HEK293T (cell line): Measurements from ENCODE around the gene TOPAZ1.

Source experiments
- CTCF ChIA-PET: fragments of 350-600 bp; formaldehyde crosslinking; extraction: SDS; loops from one replicate; lab custom pipeline; 2021; ENCODE audit warnings: antibody characterized with exemption, inconsistent platforms; lab: Yijun Ruan, JAX
- POLR2A ChIA-PET: fragments of 350-600 bp; formaldehyde crosslinking; extraction: SDS; loops from one replicate; lab custom pipeline; 2020; ENCODE audit warnings: antibody characterized with exemption, inconsistent platforms; lab: Yijun Ruan, JAX
- DNase-seq: peaks from one replicate; pipeline ENCODE4 v3.0.0; 2012; ENCODE audit warnings: mixed read lengths; ENCODE audit errors: extremely low spot score
- ARNT ChIP-seq: fragments of 450-650 bp; IDR thresholded peaks from 2 replicates; pipeline ENCODE4 v1.6.1; 2017; ENCODE audit warnings: mild to moderate bottlenecking
- BHLHE40 ChIP-seq: fragments of 450-650 bp; IDR thresholded peaks from 2 replicates; pipeline ENCODE4 v1.6.1; 2016; ENCODE audit warnings: mild to moderate bottlenecking, moderate library complexity, borderline replicate concordance
- CTBP1 ChIP-seq: fragments of 450-650 bp; IDR thresholded peaks from 2 replicates; pipeline ENCODE4 v1.6.1; 2016; ENCODE audit warnings: borderline replicate concordance
- ELF4 ChIP-seq: fragments of 450-650 bp; IDR thresholded peaks from 2 replicates; pipeline ENCODE4 v1.6.1; 2017; ENCODE audit warnings: antibody characterized with exemption
- FOXA1 ChIP-seq: fragments of 450-650 bp; IDR thresholded peaks from 2 replicates; pipeline ENCODE4 v1.6.1; 2016; ENCODE audit warnings: mild to moderate bottlenecking
- FOXK2 ChIP-seq: fragments of 450-650 bp; IDR thresholded peaks from 2 replicates; pipeline ENCODE4 v1.6.1; 2016; ENCODE audit warnings: mild to moderate bottlenecking
- FOXM1 ChIP-seq: fragments of 450-650 bp; IDR thresholded peaks from 2 replicates; pipeline ENCODE4 v1.6.1; 2017; ENCODE audit warnings: mild to moderate bottlenecking, borderline replicate concordance
- HDGF ChIP-seq: fragments of 450-650 bp; IDR thresholded peaks from 2 replicates; pipeline ENCODE4 v1.6.1; 2017; ENCODE audit warnings: antibody characterized with exemption, borderline replicate concordance
- L3MBTL2 ChIP-seq: fragments of 450-650 bp; conservative IDR thresholded peaks from 2 replicates; pipeline ENCODE4 v1.6.1; 2016; ENCODE audit warnings: mild to moderate bottlenecking
- LEF1 ChIP-seq: fragments of 450-650 bp; IDR thresholded peaks from 2 replicates; pipeline ENCODE4 v1.6.1; 2017; ENCODE audit warnings: mild to moderate bottlenecking, borderline replicate concordance
- NFRKB ChIP-seq: fragments of 450-650 bp; IDR thresholded peaks from 2 replicates; pipeline ENCODE4 v1.6.1; 2016; ENCODE audit warnings: mild to moderate bottlenecking, moderate library complexity
- SP1 ChIP-seq: fragments of 450-650 bp; IDR thresholded peaks from 2 replicates; pipeline ENCODE4 v1.6.1; 2017
- SUZ12 ChIP-seq: fragments of 450-650 bp; IDR thresholded peaks from 2 replicates; pipeline ENCODE4 v1.6.1; 2016; ENCODE audit warnings: mild to moderate bottlenecking
- TARDBP ChIP-seq: fragments of 450-650 bp; IDR thresholded peaks from 2 replicates; pipeline ENCODE4 v1.6.1; 2016
- ZNF384 ChIP-seq: fragments of 450-650 bp; IDR thresholded peaks from 2 replicates; pipeline ENCODE4 v1.6.1; 2016
- TF ChIP-seq, protein P1 (sequence below): fragments of 450-650 bp; IDR thresholded peaks from 2 replicates; pipeline ENCODE4 v1.6.1; 2016

The TOPAZ1 gene

DNA sequence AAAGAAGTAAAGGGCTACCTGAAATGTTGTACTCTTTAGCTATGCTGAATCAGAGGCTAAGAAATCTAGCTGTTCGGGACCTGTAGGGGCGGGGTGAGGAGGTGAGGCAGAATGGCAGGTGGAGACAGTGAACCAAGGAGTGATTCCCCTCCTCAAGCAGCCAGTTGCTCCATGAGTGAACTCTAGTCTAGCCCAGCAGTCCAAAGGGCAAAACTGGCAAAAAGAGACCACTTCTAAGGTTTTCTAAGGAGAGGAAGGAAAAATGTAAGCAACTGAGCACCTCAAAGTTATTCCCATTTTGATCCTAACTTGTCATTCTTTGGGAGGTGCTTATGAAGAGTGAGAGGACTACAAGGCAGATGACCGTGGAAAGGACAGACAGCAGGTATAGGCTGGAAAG lies 19.3 kb upstream of the TOPAZ1 start:
- no peak for DNase-seq
- TF ChIP-seq SP1 (no peak), NFRKB (no peak), ZNF384 (no peak), SUZ12 (no peak), FOXA1 (no peak), LEF1 (no peak), ARNT (no peak), BHLHE40 (no peak), CTBP1 (no peak), L3MBTL2 (no peak), TARDBP (no peak), FOXK2 (no peak), FOXM1 (no peak), HDGF (no peak), ELF4 (no peak)
- TF ChIP-seq, protein P1, sequence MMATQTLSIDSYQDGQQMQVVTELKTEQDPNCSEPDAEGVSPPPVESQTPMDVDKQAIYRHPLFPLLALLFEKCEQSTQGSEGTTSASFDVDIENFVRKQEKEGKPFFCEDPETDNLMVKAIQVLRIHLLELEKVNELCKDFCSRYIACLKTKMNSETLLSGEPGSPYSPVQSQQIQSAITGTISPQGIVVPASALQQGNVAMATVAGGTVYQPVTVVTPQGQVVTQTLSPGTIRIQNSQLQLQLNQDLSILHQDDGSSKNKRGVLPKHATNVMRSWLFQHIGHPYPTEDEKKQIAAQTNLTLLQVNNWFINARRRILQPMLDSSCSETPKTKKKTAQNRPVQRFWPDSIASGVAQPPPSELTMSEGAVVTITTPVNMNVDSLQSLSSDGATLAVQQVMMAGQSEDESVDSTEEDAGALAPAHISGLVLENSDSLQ = no peak
- POLR2A ChIA-PET = no interaction called here
- CTCF ChIA-PET = interaction anchor here (0.7 kb wide), 1 partner anchor 1193 kb away, joined by 3 read pairs; no protein-coding TSS in a partner anchor

DNA sequence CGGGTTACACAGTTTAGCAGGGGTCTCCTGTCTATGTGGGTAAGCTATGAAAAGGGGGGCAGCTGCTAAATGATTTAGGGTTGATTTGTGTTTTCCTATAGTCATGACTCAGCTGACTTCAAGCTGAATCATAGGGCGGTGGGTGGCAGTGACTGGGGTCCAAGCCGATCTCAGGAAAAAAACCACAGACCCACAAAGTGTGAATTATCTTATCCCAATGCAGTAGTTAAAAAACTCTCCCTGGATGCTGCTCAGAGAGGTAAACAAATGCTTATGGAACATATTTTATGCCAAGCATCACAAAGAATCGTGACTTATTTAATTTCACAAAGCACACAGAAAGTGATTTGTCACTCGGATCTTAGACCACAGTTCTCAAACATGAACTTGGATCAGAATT lies 18.4 kb upstream of the TOPAZ1 start:
- TF ChIP-seq FOXM1 = no peak
- TF ChIP-seq LEF1 = no peak
- TF ChIP-seq ELF4 = no peak
- TF ChIP-seq BHLHE40 = no peak
- no peak for TF ChIP-seq CTBP1
- no peak for TF ChIP-seq ARNT
- TF ChIP-seq, protein P1 = no peak
- TF ChIP-seq SUZ12 = no peak
- no peak for TF ChIP-seq FOXK2
- no peak for TF ChIP-seq NFRKB
- ChIA-PET CTCF (no interaction called here), POLR2A (no interaction called here)
- DNase-seq = no peak

DNA sequence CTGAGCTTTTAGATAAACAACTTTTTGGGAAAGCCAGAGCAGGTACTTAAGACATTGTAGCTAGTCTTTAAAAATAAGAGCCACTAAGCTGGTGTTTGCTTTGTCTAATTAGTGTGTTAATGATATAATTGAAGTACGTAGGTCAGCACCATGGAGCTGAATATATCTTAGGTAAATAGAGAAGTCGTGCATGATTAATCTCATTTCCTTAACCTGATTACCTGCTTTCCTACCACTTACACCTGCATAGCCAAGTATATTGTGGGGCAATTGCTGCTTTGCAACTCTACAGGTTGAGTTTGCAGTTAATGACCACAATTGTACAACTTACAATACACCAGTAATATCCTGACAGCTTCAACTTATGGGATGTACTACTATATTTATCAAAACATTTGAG lies 17.6 kb upstream of the TOPAZ1 start:
- CTCF ChIA-PET = no interaction called here
- POLR2A ChIA-PET = no interaction called here
- TF ChIP-seq FOXA1 = no peak
- no peak for TF ChIP-seq ZNF384
- TF ChIP-seq ARNT = no peak
- no peak for TF ChIP-seq FOXK2
- TF ChIP-seq CTBP1 = no peak
- TF ChIP-seq BHLHE40 = no peak
- no peak for TF ChIP-seq HDGF
- no peak for TF ChIP-seq LEF1
- TF ChIP-seq SP1 = no peak
- TF ChIP-seq SUZ12 = no peak
- no peak for TF ChIP-seq L3MBTL2
- TF ChIP-seq, protein P1 = no peak
- DNase-seq = no peak

DNA sequence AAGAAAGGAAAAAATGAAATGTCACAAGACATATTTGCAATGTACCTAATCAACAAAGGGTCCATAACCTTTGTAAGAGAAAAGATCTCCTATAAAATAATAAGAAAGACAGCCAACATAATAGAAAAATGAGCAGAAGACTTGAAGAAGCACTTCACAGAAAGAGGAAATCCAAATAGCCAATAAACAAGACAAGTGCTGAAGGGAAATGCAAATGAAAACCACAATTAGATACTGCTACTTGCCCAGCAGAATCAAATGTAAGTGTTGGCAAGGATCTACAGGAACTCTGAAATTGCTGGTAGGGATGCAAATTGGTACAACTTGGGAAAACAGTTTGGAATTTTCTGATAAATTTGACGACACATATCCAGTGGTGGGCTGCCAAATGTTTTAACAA lies 15.1 kb upstream of the TOPAZ1 start:
- CTCF ChIA-PET = no interaction called here

DNA sequence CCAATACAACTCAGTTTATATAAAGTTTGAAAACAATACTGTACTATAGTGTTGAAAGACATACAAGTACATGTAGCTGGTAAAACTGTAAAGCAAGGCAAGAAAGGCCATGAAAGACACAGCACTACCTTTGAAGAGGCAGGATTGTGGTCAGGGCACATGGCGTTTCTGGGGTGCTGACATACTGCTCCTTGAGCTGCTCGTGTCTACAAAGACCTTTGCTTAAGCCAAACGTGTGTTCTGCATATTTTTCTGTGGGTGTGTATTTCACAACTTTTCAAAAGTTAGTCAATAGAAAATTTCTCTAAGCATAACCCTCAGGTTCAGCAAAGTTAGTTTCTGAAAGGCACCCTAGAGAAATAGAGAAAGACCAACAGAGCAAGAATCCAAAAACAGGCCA lies 14.1 kb upstream of the TOPAZ1 start:
- TF ChIP-seq, protein P1 = no peak
- TF ChIP-seq FOXA1 (no peak), SP1 (no peak), HDGF (no peak), FOXM1 (no peak), TARDBP (no peak), BHLHE40 (no peak), CTBP1 (no peak)
- ChIA-PET POLR2A (no interaction called here), CTCF (no interaction called here)
- no peak for DNase-seq

More for the DNA sequence above, 15.1 kb upstream of the TOPAZ1 start:
- DNase-seq = no peak
- TF ChIP-seq LEF1 (no peak), NFRKB (no peak), SP1 (no peak), ELF4 (no peak), HDGF (no peak), ARNT (no peak), FOXA1 (no peak), SUZ12 (no peak)
- POLR2A ChIA-PET = no interaction called here

DNA sequence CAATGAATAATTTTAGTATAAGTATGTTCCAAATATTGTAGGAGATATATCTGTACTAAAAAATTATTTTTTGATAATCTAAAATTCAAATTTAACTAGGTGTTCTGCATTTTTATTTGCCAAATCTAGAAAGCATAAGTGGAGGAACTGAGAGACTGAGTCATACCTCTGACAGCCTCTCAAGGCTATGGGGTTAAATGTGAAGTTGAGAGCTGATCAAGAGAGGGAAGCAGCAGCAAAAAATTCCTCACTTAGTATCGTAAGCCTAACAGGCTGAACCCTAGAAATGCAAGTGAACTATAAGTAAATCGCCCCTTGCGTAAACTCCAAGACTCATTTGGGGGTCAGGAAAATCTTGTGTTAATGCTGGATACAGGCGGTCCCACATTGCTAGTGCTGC lies 12.8 kb upstream of the TOPAZ1 start:
- ChIA-PET POLR2A (no interaction called here), CTCF (no interaction called here)
- no peak for DNase-seq
- no peak for TF ChIP-seq TARDBP
- no peak for TF ChIP-seq L3MBTL2
- TF ChIP-seq, protein P1 = no peak
- no peak for TF ChIP-seq HDGF
- TF ChIP-seq FOXA1 = no peak
- no peak for TF ChIP-seq NFRKB
- TF ChIP-seq ELF4 = no peak
- no peak for TF ChIP-seq ARNT
- TF ChIP-seq CTBP1 = no peak
- TF ChIP-seq LEF1 = no peak
- TF ChIP-seq ZNF384 = no peak
- TF ChIP-seq FOXK2 = no peak
- no peak for TF ChIP-seq FOXM1
- TF ChIP-seq SP1 = no peak
- no peak for TF ChIP-seq SUZ12
- TF ChIP-seq BHLHE40 = no peak
